ENCODE data around the gene PMEPA1. TPM values are rescaled to one million over a fixed set of nuclear protein-coding genes. Genes with fewer than 3 reads are reported as not detected.

PMEPA1 gene
- total RNA-seq, 2 experiments from 2014 or later, result 4.9 to 5.0 TPM

DNA sequence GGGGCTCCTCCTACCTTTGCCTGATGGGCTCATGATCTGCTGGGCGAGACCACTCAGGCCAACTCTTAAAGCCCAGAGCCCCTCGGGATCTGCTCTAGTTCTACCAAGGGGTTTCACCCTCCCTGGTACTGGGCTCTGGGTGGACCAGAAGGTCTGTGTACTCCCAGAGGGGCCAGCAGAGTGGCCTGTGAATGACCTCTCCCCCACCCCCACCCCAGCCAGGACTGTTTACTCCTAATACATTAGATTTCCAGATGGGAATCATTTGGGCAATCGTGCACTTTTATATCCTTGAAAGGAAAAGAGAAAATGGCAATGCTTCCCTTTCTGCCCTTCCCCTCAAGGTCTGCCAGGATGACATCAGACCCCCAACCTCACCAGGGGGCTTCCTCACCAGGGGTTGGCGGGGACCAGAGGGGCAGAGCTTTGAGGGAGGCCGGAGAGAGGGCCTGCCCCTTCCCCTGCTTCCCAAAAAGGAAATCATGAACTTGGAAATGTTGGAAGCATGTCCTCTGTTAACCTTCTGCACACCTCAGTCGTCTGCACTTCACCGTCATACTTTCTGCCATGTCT is 37.1 kb upstream of the PMEPA1 start:
- H3K36me3 Mint-ChIP-seq, result no peaks in the 10 kb centered on the region
- no peaks in the 10 kb centered on the region for H3K9me3 Mint-ChIP-seq
- DNase-seq (no peak), ATAC-seq (ENCODE audit: low read depth) (no peak)
- no peak overlapping the region for H3K4me3 Mint-ChIP-seq
- no peak overlapping the region for H3K27ac Mint-ChIP-seq
- POLR2A ChIA-PET, result no interaction called here
- H3K27me3 Mint-ChIP-seq, result peaks cover 34% of the 10 kb centered on the region
- H3K4me1 Mint-ChIP-seq, result peaks cover 4% of the 10 kb centered on the region

DNA sequence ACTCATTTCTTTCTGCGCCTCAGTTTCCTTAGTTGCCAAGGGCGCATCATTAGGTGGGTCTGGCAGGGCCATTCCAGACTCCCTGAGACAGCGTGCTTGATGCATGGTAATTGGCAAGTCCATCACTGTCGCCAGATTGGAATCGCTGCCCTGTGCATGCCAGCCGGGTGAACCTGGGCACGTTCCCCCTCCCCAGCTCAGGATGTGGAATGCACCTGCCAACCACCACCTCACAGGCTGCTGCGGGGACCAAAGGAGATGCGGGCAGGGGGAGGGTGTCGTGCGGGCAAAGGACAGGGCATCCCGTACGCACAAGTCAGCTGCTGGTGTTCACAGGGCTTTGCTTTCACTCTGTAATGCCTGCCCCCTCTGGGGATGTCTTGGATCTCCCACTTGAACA is 36.4 kb upstream of the PMEPA1 start:
- H3K4me3 Mint-ChIP-seq, result no peak overlapping the region
- POLR2A ChIA-PET, result no interaction called here
- DNase-seq, result no peak
- no peak for ATAC-seq (ENCODE audit: low read depth)
- H3K27ac Mint-ChIP-seq, result no peak overlapping the region
- H3K36me3 Mint-ChIP-seq, result no peaks in the 10 kb centered on the region
- peaks cover 34% of the 10 kb centered on the region for H3K27me3 Mint-ChIP-seq
- H3K4me1 Mint-ChIP-seq, result peaks cover 4% of the 10 kb centered on the region
- no peaks in the 10 kb centered on the region for H3K9me3 Mint-ChIP-seq

DNA sequence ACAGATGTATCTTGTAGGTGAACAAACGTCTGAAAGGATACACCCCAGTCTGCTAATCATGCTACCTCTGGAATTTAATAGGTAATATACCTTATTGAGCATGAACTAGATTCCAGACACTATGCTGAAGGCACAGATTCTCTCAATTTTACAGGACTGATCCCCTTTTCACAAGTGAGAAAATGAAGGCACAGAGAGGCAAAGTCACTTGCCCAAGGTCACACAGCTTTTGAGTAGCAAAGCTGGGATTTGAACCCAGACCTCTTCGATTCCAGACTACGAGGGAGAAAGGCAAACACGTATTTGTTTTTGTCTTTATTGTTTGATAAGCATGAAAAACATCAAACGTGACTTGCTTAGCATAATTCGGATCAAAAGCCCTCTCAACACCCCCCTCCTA is 34.4 kb upstream of the PMEPA1 start:
- Mint-ChIP-seq H3K36me3 (no peaks in the 10 kb centered on the region), H3K27ac (no peak overlapping the region), H3K9me3 (no peaks in the 10 kb centered on the region), H3K27me3 (peaks cover 18% of the 10 kb centered on the region), H3K4me1 (peaks cover 4% of the 10 kb centered on the region), H3K4me3 (no peak overlapping the region)
- POLR2A ChIA-PET, result no interaction called here
- ATAC-seq (ENCODE audit: low read depth) (no peak), DNase-seq (no peak)

DNA sequence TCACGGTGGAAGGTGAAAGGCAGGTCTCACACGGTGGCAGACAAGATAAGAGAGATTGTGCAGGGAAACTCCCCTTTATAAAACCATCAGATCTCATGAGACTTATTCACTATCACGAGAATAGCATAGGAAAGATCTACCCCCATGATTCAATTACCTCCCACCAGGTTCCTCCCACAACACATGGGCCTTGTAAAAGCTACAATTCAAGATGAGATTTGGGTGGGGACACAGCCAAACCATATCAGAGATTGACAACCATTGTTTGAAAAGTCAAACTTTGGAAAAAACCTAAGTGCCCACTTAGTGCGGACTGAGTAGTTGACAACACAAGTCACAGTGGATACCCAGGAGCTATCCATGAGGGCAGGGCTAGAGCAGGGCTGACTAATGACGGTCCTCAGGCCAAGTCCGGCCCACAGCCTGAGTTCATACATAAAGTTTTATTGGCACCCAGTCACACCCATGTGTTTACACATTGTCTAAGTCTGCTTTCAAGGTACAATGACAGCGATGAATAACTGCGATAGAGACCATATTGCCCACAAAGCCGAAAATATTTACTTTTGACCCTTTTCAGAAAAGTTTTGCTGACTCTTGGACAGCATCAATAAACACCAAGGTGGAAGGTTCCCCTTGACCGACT is 33.8 kb upstream of the PMEPA1 start:
- DNase-seq, result no peak
- Mint-ChIP-seq H3K36me3 (no peaks in the 10 kb centered on the region), H3K4me3 (no peak overlapping the region), H3K27me3 (peaks cover 12% of the 10 kb centered on the region), H3K27ac (no peak overlapping the region), H3K4me1 (peaks cover 1% of the 10 kb centered on the region), H3K9me3 (no peaks in the 10 kb centered on the region)
- POLR2A ChIA-PET, result no interaction called here
- ATAC-seq (ENCODE audit: low read depth), result no peak

DNA sequence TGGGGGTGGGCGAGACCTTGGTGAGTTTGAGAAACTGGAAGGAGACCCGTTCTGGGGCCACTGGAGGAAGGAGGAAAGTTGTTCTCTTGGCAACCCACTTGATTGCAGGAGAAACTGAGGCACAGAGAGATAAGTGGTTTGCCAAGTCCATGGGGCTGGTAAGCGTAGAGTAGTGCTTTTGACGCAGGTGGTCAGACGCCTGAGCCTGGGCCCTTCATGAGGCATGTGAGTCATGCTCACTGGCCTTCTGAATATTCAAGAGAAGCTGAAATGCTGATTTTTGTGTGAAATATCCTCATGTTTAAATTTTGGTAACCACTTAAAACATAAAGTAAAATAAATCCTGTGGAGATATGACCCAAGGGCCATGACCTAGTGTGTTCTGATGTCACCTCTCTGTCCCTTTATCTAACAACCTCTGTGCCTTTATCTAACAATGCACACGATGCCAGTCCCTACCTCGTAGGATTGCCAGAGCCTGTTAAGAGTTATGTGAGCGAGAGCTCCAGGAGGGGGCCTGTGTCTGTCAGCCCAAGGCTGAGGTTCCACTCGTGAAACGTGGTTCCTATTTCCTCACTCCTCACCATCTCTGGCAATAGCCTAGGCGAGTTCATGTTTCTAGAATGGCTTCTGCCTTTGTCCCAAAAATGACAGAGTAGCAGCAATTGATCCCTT is 32.8 kb upstream of the PMEPA1 start:
- no peak for ATAC-seq (ENCODE audit: low read depth)
- no peak overlapping the region for H3K4me3 Mint-ChIP-seq
- H3K4me1 Mint-ChIP-seq, result no peaks in the 10 kb centered on the region
- POLR2A ChIA-PET, result no interaction called here
- H3K36me3 Mint-ChIP-seq, result no peaks in the 10 kb centered on the region
- peaks cover 5% of the 10 kb centered on the region for H3K27me3 Mint-ChIP-seq
- no peaks in the 10 kb centered on the region for H3K9me3 Mint-ChIP-seq
- H3K27ac Mint-ChIP-seq, result no peak overlapping the region
- no peak for DNase-seq

DNA sequence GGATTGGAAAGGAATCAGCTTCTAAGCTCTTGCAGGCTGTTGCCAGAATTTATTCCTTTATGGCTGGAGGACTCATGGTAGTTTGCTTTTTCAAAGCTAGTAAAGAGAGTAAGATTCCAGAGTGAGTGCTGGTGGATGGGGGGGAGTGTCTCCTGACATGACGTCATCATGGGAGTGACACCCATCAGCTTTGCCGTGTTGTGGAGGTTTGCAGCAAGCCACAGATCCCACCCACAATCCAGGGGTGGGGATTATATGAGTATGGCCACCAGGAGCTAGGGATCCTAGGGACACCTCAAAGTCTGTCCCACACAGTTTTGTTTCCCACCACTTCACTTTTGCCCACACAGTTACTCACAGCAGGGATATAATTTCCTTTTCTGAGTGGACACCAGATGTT is 28.7 kb upstream of the PMEPA1 start:
- no peaks in the 10 kb centered on the region for H3K36me3 Mint-ChIP-seq
- H3K4me3 Mint-ChIP-seq, result no peak overlapping the region
- POLR2A ChIA-PET, result no interaction called here
- peaks cover 2% of the 10 kb centered on the region for H3K27me3 Mint-ChIP-seq
- no peaks in the 10 kb centered on the region for H3K9me3 Mint-ChIP-seq
- no peak overlapping the region for H3K27ac Mint-ChIP-seq
- DNase-seq, result no peak
- ATAC-seq (ENCODE audit: low read depth), result no peak
- no peaks in the 10 kb centered on the region for H3K4me1 Mint-ChIP-seq

DNA sequence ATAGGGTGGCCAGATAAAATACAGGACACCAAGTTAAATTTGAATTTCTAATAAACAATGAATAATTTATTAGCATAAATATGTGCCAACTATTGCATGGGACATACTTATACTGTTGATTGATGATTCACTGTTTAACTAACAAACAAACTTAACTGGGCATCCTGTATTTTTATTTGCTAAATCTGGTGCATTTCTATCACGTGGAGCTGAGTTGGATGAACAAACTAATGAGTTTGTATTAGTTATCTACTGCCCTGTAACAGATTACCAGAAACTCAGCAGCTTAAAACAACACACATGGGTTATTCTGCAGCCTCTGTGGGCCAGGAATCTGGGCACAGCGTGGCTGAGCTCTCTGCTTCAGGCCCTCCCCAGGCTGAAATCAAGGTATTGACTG is 28.2 kb upstream of the PMEPA1 start:
- Mint-ChIP-seq H3K4me3 (no peak overlapping the region), H3K36me3 (no peaks in the 10 kb centered on the region), H3K27ac (no peak overlapping the region), H3K9me3 (no peaks in the 10 kb centered on the region), H3K27me3 (peaks cover 2% of the 10 kb centered on the region), H3K4me1 (no peaks in the 10 kb centered on the region)
- POLR2A ChIA-PET, result no interaction called here
- DNase-seq (no peak), ATAC-seq (ENCODE audit: low read depth) (no peak)

DNA sequence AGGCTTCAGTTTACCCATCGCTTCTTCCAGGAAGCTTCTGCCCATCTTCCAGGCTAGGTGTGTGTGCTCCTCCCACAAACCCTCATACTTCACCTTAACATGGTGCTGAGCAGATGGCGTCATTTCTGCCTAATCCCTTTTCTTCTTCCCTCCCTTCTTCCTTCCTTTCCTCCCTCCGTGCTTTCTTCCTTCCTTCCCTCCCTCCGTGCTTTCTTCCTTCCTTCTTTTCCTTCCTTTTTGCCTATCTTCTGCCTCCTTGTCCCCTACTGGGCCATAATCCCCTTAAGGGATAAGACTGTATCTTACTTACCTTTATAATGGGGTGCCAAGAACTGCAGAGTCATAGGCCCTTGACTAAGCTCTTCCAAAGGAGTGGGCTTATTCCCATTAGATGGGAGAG is 27.5 kb upstream of the PMEPA1 start:
- Mint-ChIP-seq H3K9me3 (no peaks in the 10 kb centered on the region), H3K27me3 (peaks cover 2% of the 10 kb centered on the region), H3K4me1 (no peaks in the 10 kb centered on the region), H3K4me3 (no peak overlapping the region), H3K36me3 (no peaks in the 10 kb centered on the region), H3K27ac (no peak overlapping the region)
- DNase-seq (no peak), ATAC-seq (ENCODE audit: low read depth) (no peak)
- POLR2A ChIA-PET, result no interaction called here

DNA sequence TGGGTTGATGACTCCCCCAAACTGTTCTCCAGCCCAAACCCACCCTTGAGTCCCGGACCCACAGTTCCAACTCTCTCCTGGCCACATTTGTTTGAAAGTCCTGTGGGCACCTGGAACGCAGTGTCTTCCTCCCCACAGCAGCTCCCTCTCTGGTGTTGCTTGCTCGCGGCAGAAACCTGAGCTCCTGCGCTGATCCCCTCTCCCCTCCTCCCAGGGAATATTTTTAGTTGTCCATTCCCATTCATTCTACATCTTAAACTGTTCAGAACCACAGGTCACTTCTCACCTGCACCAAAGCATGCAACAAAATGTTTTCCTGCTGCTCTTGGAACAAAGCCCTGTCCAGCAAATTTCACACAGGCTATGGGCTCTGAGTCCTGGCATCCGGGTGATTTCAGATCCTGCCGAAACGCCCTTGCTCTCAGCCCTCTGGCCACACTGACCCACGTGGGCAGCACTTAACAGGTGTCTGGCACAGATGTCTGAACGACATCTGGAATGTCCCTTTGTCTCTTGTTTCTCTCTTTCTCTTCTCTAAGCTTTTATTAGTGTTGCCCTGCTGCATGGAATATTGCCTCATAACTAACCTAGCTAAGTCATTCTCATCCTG is 27.0 kb upstream of the PMEPA1 start:
- no peaks in the 10 kb centered on the region for H3K9me3 Mint-ChIP-seq
- DNase-seq (no peak), ATAC-seq (ENCODE audit: low read depth) (no peak)
- no peaks in the 10 kb centered on the region for H3K27me3 Mint-ChIP-seq
- no peak overlapping the region for H3K4me3 Mint-ChIP-seq
- H3K36me3 Mint-ChIP-seq, result no peaks in the 10 kb centered on the region
- H3K27ac Mint-ChIP-seq, result no peak overlapping the region
- POLR2A ChIA-PET, result no interaction called here
- no peaks in the 10 kb centered on the region for H3K4me1 Mint-ChIP-seq

DNA sequence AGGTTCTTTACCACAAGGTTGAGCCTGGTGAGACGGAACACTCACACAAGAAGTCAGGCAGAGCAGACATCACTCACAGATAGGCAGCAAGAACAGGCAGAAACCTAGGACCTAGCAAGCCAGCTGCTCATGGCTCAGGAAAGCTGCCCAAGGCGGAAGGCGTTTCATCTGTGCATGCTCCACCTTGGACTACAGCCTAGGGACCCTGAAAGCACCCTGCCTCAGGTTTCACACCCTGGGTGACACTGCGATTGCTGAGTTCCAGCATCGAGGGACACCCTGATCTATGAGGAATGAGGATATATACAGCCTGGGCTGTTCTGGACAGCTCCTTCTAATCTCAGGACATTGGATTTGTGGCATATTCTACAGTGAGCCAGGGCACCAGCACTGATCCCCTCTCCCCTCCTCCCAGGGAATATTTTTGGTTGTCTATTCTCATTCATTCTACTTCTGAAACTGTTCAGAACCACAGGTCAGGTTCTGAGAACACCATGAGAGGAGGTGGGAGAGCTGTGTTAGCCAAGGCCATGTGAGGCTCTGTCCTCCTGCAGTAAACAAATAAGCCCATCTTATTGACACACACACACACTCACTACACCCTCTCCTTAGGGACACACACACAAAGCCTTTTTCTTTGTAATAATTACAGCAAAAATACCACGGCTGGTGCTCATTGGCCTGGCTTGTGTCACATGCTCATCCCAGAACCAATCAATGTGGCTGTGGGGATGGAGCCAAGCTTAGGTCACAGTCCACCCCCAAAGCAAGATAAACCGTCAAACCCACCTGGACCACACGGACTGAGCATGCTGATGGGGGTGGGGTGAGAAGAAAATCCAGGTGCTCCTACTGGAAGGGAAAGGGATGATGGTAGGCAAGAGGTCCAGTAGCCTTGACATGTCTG is 26.3 kb upstream of the PMEPA1 start:
- Mint-ChIP-seq H3K36me3 (no peaks in the 10 kb centered on the region), H3K9me3 (no peaks in the 10 kb centered on the region), H3K4me3 (no peak overlapping the region), H3K27me3 (no peaks in the 10 kb centered on the region), H3K4me1 (no peaks in the 10 kb centered on the region), H3K27ac (no peak overlapping the region)
- no peak for ATAC-seq (ENCODE audit: low read depth)
- no peak for DNase-seq
- POLR2A ChIA-PET, result interaction anchor here (0.6 kb wide), 1 partner anchor 253 kb away, joined by 4 read pairs; no protein-coding TSS in a partner anchor

DNA sequence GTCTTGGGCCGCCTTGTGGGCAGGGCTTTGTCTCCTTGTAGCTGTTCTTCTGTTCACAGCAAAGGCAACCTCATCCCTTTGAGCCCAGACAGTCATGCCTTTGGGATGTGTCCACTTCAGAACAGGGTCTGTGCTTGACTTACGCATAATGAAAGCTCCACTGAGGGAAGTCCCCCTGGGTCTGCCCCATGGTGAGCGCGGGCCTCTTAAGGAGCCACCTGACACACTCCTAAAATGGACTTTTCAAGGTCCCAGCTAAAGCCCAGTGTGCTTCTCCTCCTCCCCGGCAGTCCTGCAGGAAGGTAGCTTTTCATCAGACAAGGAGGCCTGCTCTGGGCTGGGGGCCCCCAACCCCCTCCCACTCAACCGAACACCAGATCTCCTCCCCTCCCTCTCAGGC is 24.9 kb upstream of the PMEPA1 start:
- ATAC-seq (ENCODE audit: low read depth), result no peak
- Mint-ChIP-seq H3K27me3 (no peaks in the 10 kb centered on the region), H3K4me3 (no peak overlapping the region), H3K4me1 (no peaks in the 10 kb centered on the region), H3K36me3 (no peaks in the 10 kb centered on the region), H3K27ac (no peak overlapping the region), H3K9me3 (no peaks in the 10 kb centered on the region)
- POLR2A ChIA-PET, result no interaction called here
- DNase-seq, result no peak

DNA sequence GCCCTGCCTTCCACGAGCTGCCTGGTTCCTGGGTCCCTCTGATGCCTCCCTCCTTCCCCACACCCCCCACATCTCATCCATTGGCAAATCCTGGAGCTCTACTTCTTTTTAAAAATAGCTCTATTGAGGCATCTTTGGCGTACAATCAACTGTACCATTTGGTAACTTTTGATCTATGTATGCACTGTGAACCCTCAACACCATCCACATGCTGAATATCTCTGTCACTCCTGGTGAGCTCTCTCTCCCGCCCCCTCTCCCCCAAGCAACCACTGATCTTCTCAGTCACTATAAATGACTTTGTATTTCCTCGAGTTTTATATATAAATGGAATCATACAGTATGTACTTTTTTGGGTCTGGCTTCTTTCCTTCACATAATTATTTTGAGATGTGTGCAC is 22.4 kb upstream of the PMEPA1 start:
- Mint-ChIP-seq H3K36me3 (no peaks in the 10 kb centered on the region), H3K27ac (no peak overlapping the region), H3K27me3 (no peaks in the 10 kb centered on the region), H3K9me3 (no peaks in the 10 kb centered on the region), H3K4me3 (no peak overlapping the region), H3K4me1 (no peaks in the 10 kb centered on the region)
- POLR2A ChIA-PET, result no interaction called here
- ATAC-seq (ENCODE audit: low read depth) (no peak), DNase-seq (no peak)

DNA sequence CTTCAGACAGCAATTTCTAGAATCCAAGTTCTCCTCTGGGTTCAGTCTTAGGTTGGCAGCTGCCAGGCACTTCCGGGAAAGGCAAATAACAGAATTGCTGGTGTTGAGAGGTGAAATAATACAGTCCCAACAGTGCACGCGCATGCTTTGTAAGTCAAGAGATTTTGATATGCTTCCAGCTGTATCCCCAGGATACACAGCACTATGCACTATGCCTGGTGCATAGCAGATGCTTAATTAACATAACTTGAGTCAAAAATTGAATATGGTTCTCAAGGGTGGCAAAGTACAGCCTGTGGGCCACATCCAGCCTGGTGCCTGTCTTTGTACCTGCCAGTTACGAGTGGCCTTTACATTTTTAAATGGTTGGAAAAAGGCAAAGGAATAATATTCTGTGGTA is 18.9 kb upstream of the PMEPA1 start:
- POLR2A ChIA-PET, result no interaction called here
- Mint-ChIP-seq H3K9me3 (no peaks in the 10 kb centered on the region), H3K4me1 (no peaks in the 10 kb centered on the region), H3K27me3 (peaks cover 2% of the 10 kb centered on the region), H3K27ac (no peak overlapping the region), H3K36me3 (no peaks in the 10 kb centered on the region), H3K4me3 (no peak overlapping the region)
- DNase-seq (no peak), ATAC-seq (ENCODE audit: low read depth) (no peak)
